CD4-positive, alpha-beta T cell (primary cell): ENCODE measurements around the gene LRP6. TPM values are rescaled to one million over a fixed set of nuclear protein-coding genes. Genes with fewer than 3 reads are reported as not detected.

ENCODE experiments used
- ATAC-seq: fragments of 200-7000 bp; cut with Tn5 transposase; one replicate; pipeline ENCODE4 v1.10.0; 2022; ENCODE audit warnings: mild to moderate bottlenecking; ENCODE audit not compliant: poor library complexity
- CTCF ChIA-PET: fragments of 350-600 bp; sonication (Branson Sonifier 250); formaldehyde crosslinking; loops from one replicate; lab custom pipeline; 2021; ENCODE audit warnings: antibody characterized with exemption, inconsistent platforms; lab: Charles Lee
- POLR2A ChIA-PET: fragments of 350-600 bp; sonication (Branson Sonifier 250); formaldehyde crosslinking; loops from one replicate; lab custom pipeline; 2021; ENCODE audit warnings: antibody characterized with exemption, inconsistent platforms; lab: Charles Lee
- DNase-seq, 14 experiments: peaks; one replicate each; pipeline ENCODE4 v3.0.0-alpha.2; 2013 to 2020; ENCODE audit warnings: mixed read lengths in 2 of 14
- H3K27ac ChIP-seq, 2 donors: one replicate each; pipeline versions ENCODE4 v1.5.1 to v1.7.0; 2013; ENCODE audit warnings: low read length in 2 of 2, low read depth in 1 of 2, mild to moderate bottlenecking in 1 of 2
- H3K27me3 ChIP-seq, 2 experiments: 1 replicate in 1 of 2; 2 replicates in 1 of 2; pipeline versions ENCODE4 v1.6.1 to v1.7.0; 2013; ENCODE audit warnings: low read length in 2 of 2, control low read depth in 1 of 2, mild to moderate bottlenecking in 1 of 2, moderate library complexity in 1 of 2; ENCODE audit not compliant: insufficient read depth in 2 of 2, control insufficient read depth in 1 of 2
- H3K36me3 ChIP-seq: one replicate; pipeline ENCODE4 v1.6.1; 2013; ENCODE audit warnings: low read length, control low read depth; ENCODE audit not compliant: insufficient read depth
- H3K4me1 ChIP-seq: one replicate; pipeline ENCODE4 v1.6.1; 2013; ENCODE audit warnings: low read length, control low read depth; ENCODE audit not compliant: insufficient read depth
- H3K4me3 ChIP-seq: one replicate; pipeline ENCODE4 v1.5.1; 2013; ENCODE audit warnings: mild to moderate bottlenecking, low read length, moderate library complexity
- H3K9me3 ChIP-seq, 2 experiments: 1 replicate in 1 of 2; 2 replicates in 1 of 2; pipeline versions ENCODE4 v1.6.1 to v1.7.0; 2013; ENCODE audit warnings: low read length in 2 of 2, mild to moderate bottlenecking in 2 of 2, control low read depth in 1 of 2, moderate library complexity in 1 of 2; ENCODE audit not compliant: control insufficient read depth in 1 of 2, insufficient read depth in 1 of 2
- H3K27ac Mint-ChIP-seq: one replicate; pipeline ENCODE4 v1.8.0; 2020; ENCODE audit warnings: mixed read lengths
- H3K27me3 Mint-ChIP-seq: one replicate; pipeline ENCODE4 v1.8.0; 2021; ENCODE audit warnings: mixed read lengths
- H3K36me3 Mint-ChIP-seq: one replicate; pipeline ENCODE4 v1.8.0; 2021; ENCODE audit warnings: low read depth, mixed read lengths
- H3K4me1 Mint-ChIP-seq: one replicate; pipeline ENCODE4 v1.8.0; 2021; ENCODE audit warnings: low read depth, mixed read lengths
- H3K4me3 Mint-ChIP-seq: one replicate; pipeline ENCODE4 v1.8.0; 2020; ENCODE audit warnings: mild to moderate bottlenecking, mixed read lengths
- H3K9me3 Mint-ChIP-seq: one replicate; pipeline ENCODE4 v1.8.0; 2020; ENCODE audit warnings: mixed read lengths
- intact Hi-C, 2 experiments: fragments of 100-400 bp; cut with DNase I in 1 of 2; cut with micrococcal nuclease in 1 of 2; formaldehyde crosslinking; loops; one replicate each; pipeline versions ENCODE4 v1.15.1 to v1.9.0; 2023 to 2025; cut with DNase I, micrococcal nuclease
- total RNA-seq, 174 experiments: library from RNA in 2 of 174; stranded (reverse) in 2 of 174; gene quantifications; one replicate each; pipeline ENCODE4 v1.2.3 and lab custom pipeline; 2021 to 2026
- TF ChIP-seq, protein P1 (sequence below): fragments of 200-600 bp; IDR thresholded peaks from one replicate; pipeline ENCODE4 v1.8.0; 2022; ENCODE audit warnings: antibody characterized with exemption, mild to moderate bottlenecking

The LRP6 gene
- total RNA-seq, 2 experiments from 2014 or later = 5.2 to 6.8 TPM

DNA sequence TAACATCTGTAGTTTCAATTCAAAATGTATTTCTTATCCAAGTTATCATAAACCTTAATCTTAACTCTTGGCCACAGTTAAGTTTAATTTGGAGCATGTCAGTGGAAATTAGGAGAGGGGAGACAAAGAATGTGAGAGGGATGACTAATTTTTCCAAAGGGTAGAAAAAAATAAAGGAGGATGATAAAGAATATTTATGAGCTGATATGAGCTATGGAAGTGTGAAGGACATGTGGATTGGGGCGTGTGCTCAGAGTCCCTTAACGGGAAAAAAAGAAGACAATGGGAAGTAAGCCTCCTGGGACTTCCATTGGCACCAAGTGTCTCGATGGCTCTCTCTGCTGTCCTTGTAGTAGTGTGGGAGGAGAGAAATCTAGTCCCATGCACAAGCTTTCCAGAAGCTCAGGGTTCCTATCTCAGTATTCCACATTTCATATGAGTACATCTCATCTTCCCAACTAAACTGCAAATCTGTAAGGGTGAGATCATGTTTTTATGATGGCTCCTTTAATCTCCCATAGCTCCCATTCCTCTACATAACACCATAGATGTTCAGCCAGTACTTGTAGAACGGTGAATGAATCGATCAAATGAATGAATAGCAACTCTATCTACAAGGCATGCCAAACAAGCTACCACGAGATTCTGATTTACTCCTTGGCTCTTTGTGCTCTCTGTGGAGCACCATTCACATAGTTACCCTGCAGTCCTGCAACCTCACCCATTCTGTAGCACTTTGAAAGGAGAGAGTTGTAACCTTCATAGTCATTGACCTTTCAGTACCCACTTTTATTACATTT, 168.8 kb downstream of the LRP6 start:
- H3K4me3 ChIP-seq = no peak overlapping the region
- Mint-ChIP-seq H3K36me3 (no peaks in the 10 kb centered on the region), H3K4me3 (no peak overlapping the region), H3K9me3 (no peaks in the 10 kb centered on the region), H3K27ac (no peak overlapping the region), H3K27me3 (no peaks in the 10 kb centered on the region), H3K4me1 (no peaks in the 10 kb centered on the region)
- CTCF ChIA-PET = no interaction called here
- TF ChIP-seq, protein P1, sequence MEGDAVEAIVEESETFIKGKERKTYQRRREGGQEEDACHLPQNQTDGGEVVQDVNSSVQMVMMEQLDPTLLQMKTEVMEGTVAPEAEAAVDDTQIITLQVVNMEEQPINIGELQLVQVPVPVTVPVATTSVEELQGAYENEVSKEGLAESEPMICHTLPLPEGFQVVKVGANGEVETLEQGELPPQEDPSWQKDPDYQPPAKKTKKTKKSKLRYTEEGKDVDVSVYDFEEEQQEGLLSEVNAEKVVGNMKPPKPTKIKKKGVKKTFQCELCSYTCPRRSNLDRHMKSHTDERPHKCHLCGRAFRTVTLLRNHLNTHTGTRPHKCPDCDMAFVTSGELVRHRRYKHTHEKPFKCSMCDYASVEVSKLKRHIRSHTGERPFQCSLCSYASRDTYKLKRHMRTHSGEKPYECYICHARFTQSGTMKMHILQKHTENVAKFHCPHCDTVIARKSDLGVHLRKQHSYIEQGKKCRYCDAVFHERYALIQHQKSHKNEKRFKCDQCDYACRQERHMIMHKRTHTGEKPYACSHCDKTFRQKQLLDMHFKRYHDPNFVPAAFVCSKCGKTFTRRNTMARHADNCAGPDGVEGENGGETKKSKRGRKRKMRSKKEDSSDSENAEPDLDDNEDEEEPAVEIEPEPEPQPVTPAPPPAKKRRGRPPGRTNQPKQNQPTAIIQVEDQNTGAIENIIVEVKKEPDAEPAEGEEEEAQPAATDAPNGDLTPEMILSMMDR = no peak
- intact Hi-C loops = no loop called here
- peaks cover 0 to 3% of the 10 kb centered on the region in 2 experiments for H3K9me3 ChIP-seq
- no peaks in the 10 kb centered on the region for H3K4me1 ChIP-seq
- DNase-seq (no peak), ATAC-seq (no peak)
- POLR2A ChIA-PET = no interaction called here
- no peaks in the 10 kb centered on the region for H3K36me3 ChIP-seq
- no peak overlapping the region for H3K27ac ChIP-seq
- no peaks in the 10 kb centered on the region for H3K27me3 ChIP-seq

DNA sequence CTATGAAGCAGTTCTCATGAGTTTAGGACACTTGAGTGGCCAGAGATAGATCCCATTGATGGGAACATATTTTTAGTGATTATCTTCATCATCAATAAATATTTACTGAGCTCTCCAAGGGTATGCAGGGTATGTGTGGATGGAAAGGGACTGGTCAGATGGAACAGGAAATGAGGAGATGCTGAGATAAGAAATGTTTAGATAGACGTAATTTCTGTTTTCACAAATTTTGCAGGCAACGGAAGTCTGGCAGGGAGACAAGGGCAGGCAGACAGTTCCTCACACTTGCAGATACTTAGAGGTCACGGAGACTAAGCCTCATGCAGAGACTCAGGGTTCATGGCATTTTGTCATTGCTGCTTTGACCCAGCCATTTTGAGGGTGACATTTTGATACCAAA, 171.8 kb downstream of the LRP6 start:
- CTCF ChIA-PET = no interaction called here
- H3K27ac Mint-ChIP-seq = no peak overlapping the region
- no peak overlapping the region for H3K4me3 ChIP-seq

DNA sequence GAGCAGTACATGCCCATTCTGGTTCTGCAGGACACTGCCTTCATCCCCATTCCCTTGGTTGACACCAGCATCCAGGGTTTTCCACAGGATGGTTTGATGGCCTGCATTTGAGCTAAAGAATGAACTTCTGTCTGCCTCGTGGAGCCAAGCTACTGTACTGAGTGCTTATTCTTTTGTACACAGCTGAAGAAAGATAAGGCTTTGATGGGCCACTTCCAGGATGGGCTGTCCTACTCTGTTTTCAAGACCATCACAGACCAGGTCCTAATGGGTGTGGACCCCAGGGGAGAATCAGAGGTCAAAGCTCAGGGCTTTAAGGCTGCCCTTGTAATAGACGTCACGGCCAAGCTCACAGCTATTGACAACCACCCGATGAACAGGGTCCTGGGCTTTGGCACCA, 172.4 kb downstream of the LRP6 start:
- no peaks in the 10 kb centered on the region for H3K9me3 ChIP-seq
- ATAC-seq = no peak
- ChIA-PET POLR2A (no interaction called here), CTCF (no interaction called here)
- no peak overlapping the region for H3K27ac Mint-ChIP-seq
- intact Hi-C loops = no loop called here
- no peaks in the 10 kb centered on the region for H3K9me3 Mint-ChIP-seq
- no peaks in the 10 kb centered on the region for H3K36me3 Mint-ChIP-seq
- H3K4me3 ChIP-seq = no peak overlapping the region
- DNase-seq = no peak
- no peak overlapping the region for H3K27ac ChIP-seq
- TF ChIP-seq, protein P1 = no peak
- peaks cover 0 to 2% of the 10 kb centered on the region in 2 experiments for H3K27me3 ChIP-seq
- H3K4me1 Mint-ChIP-seq = no peaks in the 10 kb centered on the region
- no peaks in the 10 kb centered on the region for H3K36me3 ChIP-seq
- H3K4me3 Mint-ChIP-seq = no peak overlapping the region
- H3K27me3 Mint-ChIP-seq = no peaks in the 10 kb centered on the region
- no peaks in the 10 kb centered on the region for H3K4me1 ChIP-seq

More for the DNA sequence above, 171.8 kb downstream of the LRP6 start:
- H3K36me3 ChIP-seq = no peaks in the 10 kb centered on the region
- no peak overlapping the region for H3K27ac ChIP-seq
- Mint-ChIP-seq H3K27me3 (no peaks in the 10 kb centered on the region), H3K36me3 (no peaks in the 10 kb centered on the region), H3K4me3 (no peak overlapping the region), H3K9me3 (no peaks in the 10 kb centered on the region), H3K4me1 (no peaks in the 10 kb centered on the region)
- TF ChIP-seq, protein P1 = no peak
- no peaks in the 10 kb centered on the region for H3K4me1 ChIP-seq
- intact Hi-C loops = no loop called here
- no peaks in the 10 kb centered on the region for H3K9me3 ChIP-seq
- ATAC-seq = no peak
- no peak for DNase-seq
- peaks cover 0 to 2% of the 10 kb centered on the region in 2 experiments for H3K27me3 ChIP-seq
- POLR2A ChIA-PET = no interaction called here
